Urinary bladder (tissue), 4 donors: ENCODE data around the gene PTPRS. TPM values are rescaled to one million over a fixed set of nuclear protein-coding genes. Genes with fewer than 3 reads are reported as not detected.
"Not testable (repeated sequence)": the region's sequence is repeated elsewhere in the genome, so short reads cannot be mapped to it uniquely, and the experiment has no call there.

ENCODE experiments used
- DNase-seq: peaks from one replicate; pipeline ENCODE4 v3.0.0-alpha.2; 2015; ENCODE audit errors: extremely low spot score
- H3K27ac ChIP-seq: one replicate; pipeline ENCODE4 v1.5.1; 2013; ENCODE audit warnings: low read depth, mild to moderate bottlenecking, moderate library complexity
- H3K36me3 ChIP-seq: one replicate; pipeline ENCODE4 v1.6.1; 2013; ENCODE audit warnings: mild to moderate bottlenecking, moderate library complexity; ENCODE audit not compliant: insufficient read depth
- H3K4me1 ChIP-seq: one replicate; pipeline ENCODE4 v1.6.1; 2013; ENCODE audit warnings: mild to moderate bottlenecking, moderate library complexity; ENCODE audit not compliant: insufficient read depth
- H3K4me3 ChIP-seq: one replicate; pipeline ENCODE4 v1.5.1; 2013; ENCODE audit warnings: low read depth, low read length
- WGBS: extraction: QIAGEN DNeasy Blood & Tissue Kit; methylation state at CpG from one replicate; pipeline ENCODE4 v1.1.7; 2013; 5-methylcytosine and 5-hydroxymethylcytosine counted together
- polyA plus RNA-seq: library from polyadenylated mRNA; stranded (reverse); fragments of 200-250 nt; gene quantifications from one replicate; pipeline ENCODE4 v1.2.3, GENCODE V29; 2013
- total RNA-seq: library from RNA; depleted of rRNA; stranded (reverse); fragments of >200 nt; gene quantifications from one replicate; pipeline ENCODE4 v1.2.3, GENCODE V29; 2014
- donor health status: healthy with polysubstance abuse.
- donor health status: healthy.

Gene PTPRS
- total and polyA plus RNA-seq, 2 donors = 45.2 to 95.0 TPM

GRCh38 chr19:5334366-5334739 lies 6.3 kb downstream of the PTPRS start:
- Histone ChIP-seq H3K4me3 (no peak overlapping the region), H3K36me3 (no peaks in the 10 kb centered on the region), H3K4me1 (peaks cover 3% of the 10 kb centered on the region), H3K27ac (no peak overlapping the region)
- 89% methylated on average over 10 of the region's 10 CpGs for WGBS
- DNase-seq = no peak

GRCh38 chr19:5333581-5334365 lies 6.8 kb downstream of the PTPRS start:
- H3K4me3 ChIP-seq = no peak overlapping the region
- 91% methylated on average over 17 of the region's 17 CpGs for WGBS
- no peaks in the 10 kb centered on the region for H3K4me1 ChIP-seq
- no peak for DNase-seq
- no peaks in the 10 kb centered on the region for H3K36me3 ChIP-seq
- no peak overlapping the region for H3K27ac ChIP-seq

GRCh38 chr19:5332501-5332900 lies 8.1 kb downstream of the PTPRS start:
- no peaks in the 10 kb centered on the region for H3K36me3 ChIP-seq
- H3K27ac ChIP-seq = no peak overlapping the region
- 84% methylated on average over 11 of the region's 11 CpGs for WGBS
- no peak overlapping the region for H3K4me3 ChIP-seq
- no peaks in the 10 kb centered on the region for H3K4me1 ChIP-seq
- DNase-seq = no peak

GRCh38 chr19:5331790-5332189 lies 8.8 kb downstream of the PTPRS start:
- no peak for DNase-seq
- 78% methylated on average over 13 of the region's 13 CpGs for WGBS

GRCh38 chr19:5330307-5330720 lies 10.3 kb downstream of the PTPRS start:
- Histone ChIP-seq H3K36me3 (no peaks in the 10 kb centered on the region), H3K27ac (no peak overlapping the region), H3K4me1 (no peaks in the 10 kb centered on the region), H3K4me3 (no peak overlapping the region)
- DNase-seq = no peak
- WGBS = 90% methylated on average over 10 of the region's 10 CpGs

More at GRCh38 chr19:5331790-5332189, 8.8 kb downstream of the PTPRS start:
- H3K36me3 ChIP-seq = no peaks in the 10 kb centered on the region
- no peak overlapping the region for H3K27ac ChIP-seq
- no peak overlapping the region for H3K4me3 ChIP-seq
- no peaks in the 10 kb centered on the region for H3K4me1 ChIP-seq

- H3K27ac ChIP-seq = no peak overlapping the region
- no peaks in the 10 kb centered on the region for H3K4me1 ChIP-seq
- no peaks in the 10 kb centered on the region for H3K36me3 ChIP-seq
- WGBS = 91% methylated on average over 11 of the region's 11 CpGs
- no peak for DNase-seq
- no peak overlapping the region for H3K4me3 ChIP-seq
These were observed 11.5 kb downstream of the PTPRS start for GRCh38 chr19:5329141-5329540.

GRCh38 chr19:5328407-5328806 lies 12.2 kb downstream of the PTPRS start:
- not testable (repeated sequence) for DNase-seq, H3K36me3 ChIP-seq, H3K27ac ChIP-seq, H3K4me3 ChIP-seq, H3K4me1 ChIP-seq
- WGBS = 96% methylated on average over 8 of the region's 8 CpGs

- H3K27ac ChIP-seq = no peak overlapping the region
- H3K36me3 ChIP-seq = no peaks in the 10 kb centered on the region
- no peaks in the 10 kb centered on the region for H3K4me1 ChIP-seq
- 86% methylated on average over 18 of the region's 18 CpGs for WGBS
- H3K4me3 ChIP-seq = no peak overlapping the region
- no peak for DNase-seq
These were observed 13.5 kb downstream of the PTPRS start for GRCh38 chr19:5326986-5327623.

- Histone ChIP-seq H3K36me3 (no peaks in the 10 kb centered on the region), H3K27ac (no peak overlapping the region), H3K4me1 (no peaks in the 10 kb centered on the region), H3K4me3 (no peak overlapping the region)
- DNase-seq = no peak
- WGBS = 64% methylated on average over 9 of the region's 9 CpGs
These were observed 14.1 kb downstream of the PTPRS start for GRCh38 chr19:5326545-5326944.

GRCh38 chr19:5324947-5325346 lies 15.7 kb downstream of the PTPRS start:
- H3K36me3 ChIP-seq = no peaks in the 10 kb centered on the region
- DNase-seq = no peak
- no peak overlapping the region for H3K4me3 ChIP-seq
- 97% methylated on average over 3 of the region's 3 CpGs for WGBS
- no peak overlapping the region for H3K27ac ChIP-seq
- no peaks in the 10 kb centered on the region for H3K4me1 ChIP-seq

- Histone ChIP-seq H3K4me3 (no peak overlapping the region), H3K27ac (no peak overlapping the region), H3K4me1 (no peaks in the 10 kb centered on the region), H3K36me3 (no peaks in the 10 kb centered on the region)
- 94% methylated on average over 7 of the region's 7 CpGs for WGBS
- DNase-seq = no peak
These were observed 17.2 kb downstream of the PTPRS start for GRCh38 chr19:5323475-5323811.

- H3K27ac ChIP-seq = no peak overlapping the region
- H3K4me3 ChIP-seq = no peak overlapping the region
- WGBS = 38% methylated on average over 34 of the region's 34 CpGs
- no peak for DNase-seq
- no peaks in the 10 kb centered on the region for H3K36me3 ChIP-seq
- H3K4me1 ChIP-seq = no peaks in the 10 kb centered on the region
These were observed 18.5 kb downstream of the PTPRS start for GRCh38 chr19:5321851-5322681.

GRCh38 chr19:5321066-5321642 lies 19.5 kb downstream of the PTPRS start:
- Histone ChIP-seq H3K36me3 (no peaks in the 10 kb centered on the region), H3K4me3 (no peak overlapping the region), H3K4me1 (no peaks in the 10 kb centered on the region), H3K27ac (no peak overlapping the region)
- DNase-seq = no peak
- 95% methylated on average over 9 of the region's 9 CpGs for WGBS
